Stimulated activated CD8-positive, alpha-beta memory T cell treated with anti-CD3 and anti-CD28 coated beads, Interleukin-4, amount 100 ng/mL, for 24 hours (primary cell): Measurements from ENCODE around the gene ITPKA.

Experiments
- DNase-seq: peaks from one replicate; pipeline ENCODE4 v3.0.0-alpha.2; 2020; ENCODE audit warnings: low read depth

Gene ITPKA

GRCh38 chr15:41511331-41511898 is 17.7 kb downstream of the ITPKA start:
- DNase-seq = no peak

- no peak for DNase-seq
Measured at GRCh38 chr15:41511899-41512369, 18.3 kb downstream of the ITPKA start.

GRCh38 chr15:41512512-41512939 is 18.9 kb downstream of the ITPKA start:
- DNase-seq = no peak

DNA sequence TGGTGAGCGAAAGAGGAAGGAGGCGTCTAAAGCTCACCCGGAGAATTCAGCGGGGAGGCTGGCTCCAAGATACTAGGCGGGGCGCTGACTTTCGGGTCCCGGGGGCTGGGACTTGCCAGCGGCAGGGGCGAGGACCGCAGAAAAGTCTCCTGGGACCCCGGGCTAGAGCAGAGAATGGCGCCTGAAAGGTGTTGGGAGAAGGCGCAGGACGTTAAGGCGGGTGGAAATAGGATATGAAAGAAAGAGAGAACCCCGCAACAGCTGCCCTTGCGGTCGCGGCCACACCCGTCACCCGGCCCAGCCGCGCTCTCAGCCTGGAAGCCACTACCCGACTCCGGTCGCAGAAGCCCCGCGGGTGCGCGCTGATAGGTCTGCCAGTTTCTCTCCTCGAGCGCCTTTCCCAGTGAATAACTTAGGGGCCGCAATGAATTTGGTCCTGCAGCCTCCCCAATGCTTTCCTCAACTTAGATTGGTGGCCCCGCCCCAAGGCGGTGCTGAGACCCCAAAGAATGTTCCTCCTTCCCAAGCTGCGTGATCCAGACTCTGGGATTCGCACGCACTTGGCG is 19.3 kb downstream of the ITPKA start:
- DNase-seq = no peak

DNA sequence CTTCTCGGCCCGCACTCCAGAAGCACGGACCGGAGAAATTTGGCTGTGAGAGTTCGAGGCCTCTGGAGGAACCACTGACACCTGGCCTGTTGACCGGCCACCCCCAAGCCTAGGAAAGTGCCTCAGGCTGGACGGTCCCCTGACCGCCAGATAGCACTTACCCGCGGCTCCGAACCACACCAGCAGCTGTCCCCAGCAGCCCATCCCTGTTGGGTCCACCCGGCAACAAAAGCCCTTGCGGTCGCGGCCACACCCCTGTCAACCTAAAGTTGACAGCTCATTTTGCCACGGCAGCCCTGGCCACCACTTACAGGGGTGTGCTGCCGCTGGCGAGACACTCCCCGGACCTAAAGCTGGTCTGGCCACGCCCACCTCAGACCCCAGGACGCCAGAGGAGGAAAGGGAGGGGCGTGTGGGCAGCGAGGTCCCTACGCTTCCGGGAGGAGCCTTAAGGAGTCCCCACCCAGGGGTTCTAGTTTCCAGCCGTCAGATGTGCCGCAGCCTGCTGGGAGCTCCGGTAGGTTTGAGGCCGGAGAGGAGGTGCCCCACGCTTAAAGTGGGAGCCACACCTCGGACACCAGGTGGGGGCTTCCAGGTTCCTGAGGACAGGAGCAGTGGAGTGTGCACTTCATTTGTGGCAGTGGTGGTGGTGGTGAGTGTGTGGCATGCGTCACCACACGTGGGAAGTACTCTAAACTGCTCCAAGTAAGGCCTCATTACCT is 20.0 kb downstream of the ITPKA start, which contains the start of gene LTK:
Gene LTK, minus strand, starts transcription at position 322 of the 722 bp plus-strand sequence. Its CDS starts 118 bp downstream, at position 204.
- DNase-seq = no peak

GRCh38 chr15:41517895-41518449 is 24.3 kb downstream of the ITPKA start:
- DNase-seq = no peak

DNA sequence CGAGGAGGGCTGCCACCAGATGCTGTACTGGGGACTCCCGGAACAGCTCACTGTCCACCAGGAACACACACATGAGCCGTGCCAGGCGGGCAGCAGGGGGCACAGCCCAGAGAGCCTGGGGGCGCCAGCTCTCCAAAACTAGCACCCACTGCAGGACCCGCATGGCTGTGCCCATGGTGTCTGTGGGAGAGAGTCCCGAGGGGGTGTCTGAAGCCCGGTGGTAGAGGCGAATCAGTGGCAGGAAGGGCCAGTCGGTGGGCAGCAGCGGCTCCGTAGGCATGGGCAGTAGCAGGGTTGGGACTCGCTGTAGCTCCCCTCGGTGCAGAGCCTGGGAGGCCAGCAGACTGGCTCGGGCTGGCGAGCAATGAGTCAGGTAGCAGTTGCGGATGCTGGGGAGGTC is 27.0 kb downstream of the ITPKA start:
- DNase-seq = no peak

DNA sequence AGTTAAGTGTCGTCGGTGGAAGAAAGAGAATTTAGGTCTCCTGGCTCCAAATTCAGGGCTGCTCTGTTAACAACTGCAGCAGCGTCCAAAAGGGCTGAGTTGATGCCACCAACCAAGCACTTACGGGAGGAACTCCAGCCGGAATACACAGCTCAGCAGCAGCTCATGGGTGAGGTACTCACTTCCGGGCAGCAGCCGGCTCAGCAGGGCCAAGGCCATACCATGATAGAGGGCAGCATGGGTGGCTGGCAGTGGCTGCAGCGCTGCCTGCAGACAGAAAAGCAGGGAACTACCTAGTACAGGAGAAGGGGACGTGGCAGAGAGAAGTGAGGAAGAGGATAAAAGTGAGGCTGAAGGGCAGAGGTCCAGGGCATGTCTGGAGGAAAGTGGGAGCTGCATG is 27.9 kb downstream of the ITPKA start:
- no peak for DNase-seq

GRCh38 chr15:41523097-41523496 is 29.4 kb downstream of the ITPKA start:
- DNase-seq = no peak

- no peak for DNase-seq
Measured at GRCh38 chr15:41530363-41530956, 36.8 kb downstream of the ITPKA start.

DNA sequence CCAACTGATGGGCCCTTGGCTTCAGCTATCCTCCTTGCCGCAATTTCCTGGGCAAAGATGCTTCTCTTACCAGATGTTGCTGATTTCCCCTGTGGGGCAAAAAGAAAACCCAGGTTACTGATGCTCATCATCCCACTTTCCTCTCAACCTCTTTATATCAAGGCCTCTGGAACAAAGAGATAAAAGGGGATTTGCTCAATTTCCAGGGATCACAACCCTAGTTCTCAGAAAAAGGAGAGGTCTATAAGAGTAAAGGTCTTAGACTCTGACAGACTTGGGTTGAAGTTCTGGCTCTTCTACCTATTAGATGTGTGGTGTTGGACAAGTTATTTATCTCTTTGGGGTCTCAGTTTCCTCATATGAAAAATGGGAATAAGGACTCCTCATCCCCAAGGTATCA is 41.9 kb downstream of the ITPKA start:
- DNase-seq = no peak

GRCh38 chr15:41536866-41537265 is 43.2 kb downstream of the ITPKA start:
- no peak for DNase-seq

GRCh38 chr15:41543521-41543870 is 49.8 kb downstream of the ITPKA start:
- no peak for DNase-seq

- no peak for DNase-seq
Measured at GRCh38 chr15:41544650-41545015, 51.0 kb downstream of the ITPKA start.

DNA sequence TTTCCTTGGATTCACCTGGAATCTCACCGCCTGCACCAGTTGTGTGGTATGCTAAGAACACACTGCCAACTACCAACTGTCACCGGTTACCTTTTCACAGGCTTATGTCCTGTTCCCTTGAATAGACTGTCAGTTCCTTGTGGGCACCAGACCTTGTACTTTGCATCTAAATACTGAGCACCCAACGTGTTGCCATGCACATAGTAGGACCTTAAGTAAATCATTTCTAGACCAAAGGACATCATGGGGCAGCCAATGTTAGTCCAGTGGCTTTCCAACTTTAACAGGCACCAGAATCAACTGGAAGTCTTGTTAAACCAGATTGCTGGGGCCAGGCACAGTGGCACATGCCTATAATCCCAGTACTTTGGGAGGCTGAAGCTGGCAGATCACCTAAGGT is 51.5 kb downstream of the ITPKA start:
- no peak for DNase-seq

DNA sequence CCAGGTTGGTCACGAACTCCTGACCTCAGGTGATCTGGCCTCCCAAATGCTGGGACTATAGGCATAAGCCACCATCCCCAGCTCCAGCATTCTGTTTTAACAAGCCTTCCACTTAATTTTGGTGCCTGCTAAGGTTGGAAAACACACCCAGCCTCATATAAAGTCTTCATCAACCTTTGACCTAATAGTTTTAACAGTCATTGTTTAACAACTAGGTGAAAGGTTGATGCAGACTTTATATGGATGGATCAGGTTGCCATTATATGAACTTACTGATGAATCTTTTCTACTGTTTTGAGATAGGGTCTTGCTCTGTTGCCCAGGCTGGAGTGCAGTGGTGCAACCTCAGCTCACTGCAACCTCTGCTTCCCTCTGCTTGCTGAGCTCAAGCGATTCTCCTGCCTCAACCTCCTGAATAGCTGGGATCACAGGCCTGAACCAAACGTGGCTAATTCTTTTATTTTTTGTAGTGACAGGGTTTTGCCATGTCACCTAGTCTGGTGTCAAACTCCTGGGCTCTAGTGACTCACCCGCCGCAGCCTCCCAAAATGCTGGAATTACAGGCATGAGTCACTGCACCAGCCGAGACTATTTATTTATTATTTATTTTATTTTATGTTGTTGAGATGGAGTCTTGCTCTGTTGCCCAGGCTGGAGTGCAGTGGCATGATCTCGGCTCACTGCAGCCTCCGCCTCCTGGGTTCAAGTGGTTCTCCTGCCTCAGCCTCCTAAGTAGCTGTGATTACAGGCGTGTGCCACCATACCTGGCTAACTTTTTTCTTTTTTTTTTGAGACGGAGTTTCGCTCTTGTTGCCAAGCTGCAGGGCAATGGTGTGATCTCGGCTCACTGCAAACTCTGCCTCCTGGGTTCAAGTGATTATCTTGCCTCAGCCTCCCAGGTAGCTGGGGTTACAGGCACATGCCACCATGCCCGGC is 53.4 kb downstream of the ITPKA start:
- DNase-seq = no peak

- DNase-seq = no peak
Measured at GRCh38 chr15:41550066-41550775, 56.5 kb downstream of the ITPKA start.
